SK-N-SH treated with all-trans-retinoic acid at 6 μM for 48 hours (cell line): Measurements from ENCODE around the gene PTCD1.
A peak's percentile ranks its signal among the peaks of the same experiment; 100 is the strongest.

Experiments used
- ATAC-seq: fragments of 200-7000 bp; cut with Tn5 transposase; 3 replicates; pipeline ENCODE4 v1.9.1; 2020; ENCODE audit warnings: mild to moderate bottlenecking, moderate library complexity
- ARNTL ChIP-seq: fragments of 450-650 bp; formaldehyde crosslinking; IDR thresholded peaks from 2 replicates; pipeline ENCODE4 v1.5.0; 2020; ENCODE audit warnings: low read depth, mild to moderate bottlenecking, moderate library complexity, borderline replicate concordance
- BACH2 ChIP-seq: fragments of 250-450 bp; sonication (Bioruptor Pico); IDR thresholded peaks from 2 replicates; pipeline ENCODE4 v1.9.0; 2021; ENCODE audit warnings: mild to moderate bottlenecking, borderline replicate concordance
- CREB5 ChIP-seq: fragments of 250-450 bp; sonication (Bioruptor Pico); IDR thresholded peaks from 2 replicates; pipeline ENCODE4 v1.5.1; 2020; ENCODE audit warnings: low read depth, mild to moderate bottlenecking, moderate library complexity
- CSRNP3 ChIP-seq: fragments of 250-450 bp; sonication (Bioruptor Pico); IDR thresholded peaks from 2 replicates; pipeline ENCODE4 v1.5.1; 2021; ENCODE audit warnings: mild to moderate bottlenecking, moderate library complexity
- ESRRG ChIP-seq: fragments of 250-450 bp; sonication (Bioruptor Pico); IDR thresholded peaks from 2 replicates; pipeline ENCODE4 v1.6.1; 2021; ENCODE audit warnings: mild to moderate bottlenecking
- GLIS3 ChIP-seq: fragments of 250-450 bp; sonication (Bioruptor Pico); IDR thresholded peaks from 2 replicates; pipeline ENCODE4 v1.5.0; 2020; ENCODE audit warnings: mild to moderate bottlenecking, moderate library complexity
- ISL1 ChIP-seq: fragments of 250-450 bp; sonication (Bioruptor Pico); IDR thresholded peaks from 2 replicates; pipeline ENCODE4 v2.1.2; 2022; ENCODE audit warnings: mild to moderate bottlenecking, moderate library complexity
- OSR1 ChIP-seq: fragments of 250-450 bp; sonication (Bioruptor Pico); IDR thresholded peaks from 2 replicates; pipeline ENCODE4 v1.8.0; 2022; ENCODE audit warnings: moderate library complexity, mild to moderate bottlenecking, inconsistent platforms
- PATZ1 ChIP-seq: fragments of 250-450 bp; sonication (Bioruptor Pico); IDR thresholded peaks from 2 replicates; pipeline ENCODE4 v1.8.0; 2020; ENCODE audit warnings: mild to moderate bottlenecking, moderate library complexity, borderline replicate concordance
- POU6F1 ChIP-seq: fragments of 250-450 bp; sonication (Bioruptor Pico); IDR thresholded peaks from 2 replicates; pipeline ENCODE4 v1.8.0; 2021; ENCODE audit warnings: low read depth, mild to moderate bottlenecking, moderate library complexity, borderline replicate concordance
- PPARA ChIP-seq: fragments of 250-450 bp; sonication (Bioruptor Pico); IDR thresholded peaks from 2 replicates; pipeline ENCODE4 v1.5.0; 2020; ENCODE audit warnings: mild to moderate bottlenecking, borderline replicate concordance
- RARB ChIP-seq: fragments of 250-450 bp; sonication (Bioruptor Pico); IDR thresholded peaks from 2 replicates; pipeline ENCODE4 v1.8.0; 2021; ENCODE audit warnings: mild to moderate bottlenecking, moderate library complexity
- SNAI2 ChIP-seq: fragments of 250-450 bp; sonication (Bioruptor Pico); IDR thresholded peaks from 2 replicates; pipeline ENCODE4 v1.5.0; 2020; ENCODE audit warnings: mild to moderate bottlenecking, moderate library complexity
- TOX ChIP-seq: fragments of 250-450 bp; sonication (Bioruptor Pico); IDR thresholded peaks from 2 replicates; pipeline ENCODE4 v1.8.0; 2021; ENCODE audit warnings: mild to moderate bottlenecking, moderate library complexity, borderline replicate concordance
- ZC3H10 ChIP-seq: fragments of 250-450 bp; sonication (Bioruptor Pico); IDR thresholded peaks from 2 replicates; pipeline ENCODE4 v1.5.1; 2021; ENCODE audit warnings: mild to moderate bottlenecking, moderate library complexity
- ZFP3 ChIP-seq: fragments of 250-450 bp; sonication (Bioruptor Pico); IDR thresholded peaks from 2 replicates; pipeline ENCODE4 v1.5.0; 2020; ENCODE audit warnings: mild to moderate bottlenecking, moderate library complexity
- ZFP30 ChIP-seq: fragments of 450-650 bp; formaldehyde crosslinking; IDR thresholded peaks from 2 replicates; pipeline ENCODE4 v1.5.0; 2022; ENCODE audit warnings: mild to moderate bottlenecking, moderate library complexity
- ZNF565 ChIP-seq: fragments of 450-650 bp; formaldehyde crosslinking; conservative IDR thresholded peaks from 2 replicates; pipeline ENCODE4 v1.5.0; 2020; ENCODE audit warnings: low read depth, mild to moderate bottlenecking, moderate library complexity
- ZNF70 ChIP-seq: fragments of 450-650 bp; formaldehyde crosslinking; IDR thresholded peaks from 2 replicates; pipeline ENCODE4 v1.5.0; 2020; ENCODE audit warnings: mild to moderate bottlenecking, moderate library complexity
- ZNF8 ChIP-seq: fragments of 450-650 bp; formaldehyde crosslinking; IDR thresholded peaks from 2 replicates; pipeline ENCODE4 v1.5.0; 2020; ENCODE audit warnings: mild to moderate bottlenecking, moderate library complexity

PTCD1 gene

GRCh38 chr7:99409192-99409572 lies 29.4 kb downstream of the PTCD1 start:
- peak; percentile 2 for ATAC-seq
- no peak for TF ChIP-seq ZNF70 (CRISPR knock-in tag)
- no peak for TF ChIP-seq OSR1
- TF ChIP-seq TOX (CRISPR knock-in tag), result no peak
- no peak for TF ChIP-seq BACH2 (CRISPR knock-in tag)
- no peak for TF ChIP-seq ARNTL (CRISPR knock-in tag)
- no peak for TF ChIP-seq PPARA (CRISPR knock-in tag)
- TF ChIP-seq RARB (CRISPR knock-in tag), result no peak
- TF ChIP-seq ESRRG (CRISPR knock-in tag), result no peak
- no peak for TF ChIP-seq CREB5
- TF ChIP-seq ZC3H10 (CRISPR knock-in tag), result no peak
- TF ChIP-seq ZNF8, result no peak
- TF ChIP-seq PATZ1, result no peak
- TF ChIP-seq ISL1 (CRISPR knock-in tag), result no peak
- no peak for TF ChIP-seq GLIS3 (CRISPR knock-in tag)
- TF ChIP-seq POU6F1, result no peak
- TF ChIP-seq SNAI2 (CRISPR knock-in tag), result no peak

GRCh38 chr7:99408379-99409191 lies 30.0 kb downstream of the PTCD1 start, which contains the start of the genes BUD31 and PDAP1:
TSS of gene BUD31 (plus strand) at chr7:99408969. CDS start at chr7:99411093, 2,124 bp downstream.
TSS of gene PDAP1 (minus strand) at chr7:99408597. CDS start at chr7:99408548, 49 bp downstream.
- no peak for TF ChIP-seq ZC3H10 (CRISPR knock-in tag)
- TF ChIP-seq CSRNP3 (CRISPR knock-in tag), result no peak
- TF ChIP-seq ZFP30, result no peak
- no peak for TF ChIP-seq ARNTL (CRISPR knock-in tag)
- no peak for TF ChIP-seq ZNF8
- no peak for TF ChIP-seq ZFP3 (CRISPR knock-in tag)
- TF ChIP-seq ZNF565 (CRISPR knock-in tag), result no peak
- TF ChIP-seq ESRRG (CRISPR knock-in tag), result no peak
- no peak for TF ChIP-seq OSR1
- TF ChIP-seq CREB5, result peak; percentile 71; the same call in 1 of the 2 replicates
- TF ChIP-seq SNAI2 (CRISPR knock-in tag), result no peak
- no peak for TF ChIP-seq POU6F1
- TF ChIP-seq RARB (CRISPR knock-in tag), result no peak
- TF ChIP-seq PATZ1, result no peak
- no peak for TF ChIP-seq ISL1 (CRISPR knock-in tag)
- peak; percentile 82; the same call in 1 of the 2 replicates for TF ChIP-seq BACH2 (CRISPR knock-in tag)

More at GRCh38 chr7:99408379-99409191, 30.0 kb downstream of the PTCD1 start, which contains the start of the genes BUD31 and PDAP1:
- peak; percentile 88 for ATAC-seq
